K562 (cell line): Measurements from ENCODE around the gene CCL27. TPM values are rescaled to one million over a fixed set of nuclear protein-coding genes. Genes with fewer than 3 reads are reported as not detected.
A peak's percentile ranks its signal among the peaks of the same experiment; 100 is the strongest.

Source experiments
- ATAC-seq: fragments of 200-7000 bp; cut with Tn5 transposase; 3 replicates; pipeline ENCODE4 v1.9.1; 2020; ENCODE audit warnings: moderate library complexity
- BruUV-seq: library from RNA; stranded (reverse); fragments of 400-500 nt; replicated peaks from 2 replicates; lab custom pipeline; 2021; lab: Mats Ljungman, UMichigan
- CTCF ChIA-PET: fragments of 300-600 bp; formaldehyde crosslinking; extraction: SDS; loops from one replicate; lab custom pipeline; 2021; ENCODE audit warnings: low intra/inter-chr PET ratio; lab: Yijun Ruan, JAX
- POLR2A ChIA-PET: fragments of 300-600, 350-650 bp; sonication (Branson Sonifier 250); formaldehyde crosslinking; extraction: SDS; loops from one replicate; lab custom pipeline; 2021; ENCODE audit warnings: antibody characterized with exemption, inconsistent platforms; lab: Yijun Ruan, JAX
- DNase-seq, 4 experiments: peaks; one replicate each; pipeline versions ENCODE4 v3.0.0 to v3.0.0-alpha.2; 2011 to 2018; ENCODE audit warnings: low spot score in 3 of 4, mixed read lengths in 3 of 4; ENCODE audit errors: extremely low read depth in 1 of 4
- FAIRE-seq: peaks from 2 replicates; lab custom pipeline; 2011; peaks lifted over from hg19 to GRCh38; lab: Jason Lieb, UNC
- H2AFZ ChIP-seq: 2 replicates; pipeline ENCODE4 v1.6.0; 2011; ENCODE audit warnings: low read depth, low read length, control low read depth, inconsistent platforms
- H3K27ac ChIP-seq: fragments of 200-600 bp; 3 replicates; pipeline ENCODE4 v1.8.0; 2011; ENCODE audit warnings: low read depth, mild to moderate bottlenecking, control low read depth, inconsistent platforms, low read length, moderate library complexity, mixed read lengths; ENCODE audit errors: extremely low read depth
- H3K27me3 ChIP-seq, 2 experiments: fragments of 300-600 bp in 1 of 2; 2 replicates in 1 of 2; 3 replicates in 1 of 2; pipeline versions ENCODE4 v1.6.0 to v1.8.0; 2011; ENCODE audit warnings: inconsistent platforms in 2 of 2, low read length in 2 of 2, mild to moderate bottlenecking in 1 of 2, mixed read lengths in 1 of 2, moderate library complexity in 1 of 2; ENCODE audit not compliant: control insufficient read depth in 2 of 2, insufficient read depth in 2 of 2
- H3K36me3 ChIP-seq: fragments of 300-600 bp; 3 replicates; pipeline ENCODE4 v1.8.0; 2011; ENCODE audit warnings: mild to moderate bottlenecking, low read length, inconsistent platforms; ENCODE audit not compliant: control insufficient read depth, insufficient read depth
- H3K4me1 ChIP-seq, 2 experiments: fragments of 200-600 bp in 1 of 2; replicated peaks in 1 of 2; 2 replicates in 1 of 2; 3 replicates in 1 of 2; pipeline versions ENCODE4 v1.5.1 to v1.8.0; 2011; ENCODE audit warnings: inconsistent platforms in 2 of 2, low read length in 2 of 2, mild to moderate bottlenecking in 1 of 2, mixed read lengths in 1 of 2, moderate library complexity in 1 of 2; ENCODE audit not compliant: control insufficient read depth in 2 of 2, insufficient read depth in 2 of 2
- H3K4me2 ChIP-seq: 2 replicates; pipeline ENCODE4 v1.6.1; 2011; ENCODE audit warnings: low read length, control low read depth, inconsistent platforms, mixed read lengths; ENCODE audit not compliant: insufficient read depth
- H3K4me3 ChIP-seq: fragments of 200-600 bp; sonication (generic), shearing (Covaris generic); 2 replicates; pipeline ENCODE4 v1.5.1; 2016; ENCODE audit warnings: control low read depth, inconsistent platforms
- H3K79me2 ChIP-seq: fragments of 200-600 bp; 3 replicates; pipeline ENCODE4 v1.8.0; 2011; ENCODE audit warnings: low read length, inconsistent platforms; ENCODE audit not compliant: control insufficient read depth, insufficient read depth
- H3K9ac ChIP-seq, 2 experiments: 2 replicates each; pipeline versions ENCODE4 v1.6.0 to v1.6.1; 2011; ENCODE audit warnings: low read depth in 2 of 2, low read length in 2 of 2, control low read depth in 1 of 2, inconsistent platforms in 1 of 2, mild to moderate bottlenecking in 1 of 2, mixed read lengths in 1 of 2; ENCODE audit not compliant: insufficient read depth in 1 of 2
- H3K9me1 ChIP-seq: one replicate; pipeline ENCODE4 v1.6.0; 2011; ENCODE audit warnings: inconsistent platforms, mild to moderate bottlenecking, low read length, moderate library complexity; ENCODE audit not compliant: control insufficient read depth, insufficient read depth
- H3K9me3 ChIP-seq: replicated peaks from 2 replicates; pipeline ENCODE4 v1.5.1; 2011; ENCODE audit warnings: low read depth, low read length, inconsistent platforms; ENCODE audit not compliant: control insufficient read depth, insufficient read depth
- H4K20me1 ChIP-seq: replicated peaks from 2 replicates; pipeline ENCODE4 v1.6.1; 2011; ENCODE audit warnings: low read length, inconsistent platforms, mixed read lengths; ENCODE audit not compliant: control insufficient read depth, insufficient read depth
- CCNT2 ChIP-seq: IDR thresholded peaks from 2 replicates; pipeline ENCODE4 v1.6.1; 2011; ENCODE audit warnings: borderline replicate concordance, low read depth, mild to moderate bottlenecking, moderate library complexity, mixed read lengths, low read length; ENCODE audit not compliant: insufficient read length; ENCODE audit errors: extremely low read depth
- MYC ChIP-seq, 2 experiments: fragments of 250-450 bp in 1 of 2; sonication (Bioruptor Pico) in 1 of 2; IDR thresholded peaks; 2 replicates each; pipeline versions ENCODE4 v1.5.1 to v1.6.1; 2012 to 2021; ENCODE audit warnings: low read depth in 2 of 2, borderline replicate concordance in 1 of 2, improper control_type of control experiment in 1 of 2, low read length in 1 of 2, mild to moderate bottlenecking in 1 of 2, moderate library complexity in 1 of 2
- NFYB ChIP-seq: IDR thresholded peaks from 2 replicates; pipeline ENCODE4 v1.6.1; 2011; ENCODE audit warnings: mild to moderate bottlenecking, moderate library complexity; ENCODE audit not compliant: insufficient read length; ENCODE audit errors: extremely low read depth
- PHF8 ChIP-seq: fragments of 200-600 bp; sonication (generic); IDR thresholded peaks from 2 replicates; pipeline ENCODE4 v1.6.1; 2012; ENCODE audit warnings: mixed run types, mild to moderate bottlenecking, inconsistent platforms, low read length, moderate library complexity, borderline replicate concordance
- PTTG1 ChIP-seq: fragments of 450-650 bp; IDR thresholded peaks from 2 replicates; pipeline ENCODE4 v1.6.1; 2016; ENCODE audit warnings: low read depth, mild to moderate bottlenecking, missing genetic modification characterization, missing compliant biosample characterization
- TAF9B ChIP-seq: fragments of 450-650 bp; IDR thresholded peaks from 2 replicates; pipeline ENCODE4 v1.6.1; 2018; ENCODE audit warnings: mild to moderate bottlenecking; ENCODE audit not compliant: partially characterized antibody
- USF1 ChIP-seq: sonication (generic); formaldehyde crosslinking; IDR thresholded peaks from 2 replicates; pipeline ENCODE4 v1.9.0; 2022; ENCODE audit warnings: mild to moderate bottlenecking, missing genetic modification reagents
- ZC3H8 ChIP-seq: fragments of 450-650 bp; IDR thresholded peaks from 2 replicates; pipeline ENCODE4 v1.6.1; 2017
- ZNF143 ChIP-seq: sonication (generic); formaldehyde crosslinking; IDR thresholded peaks from 2 replicates; pipeline ENCODE4 v1.9.0; 2022; ENCODE audit warnings: mild to moderate bottlenecking, missing genetic modification reagents
- WGBS: fragments of 100-300 bp; shearing (Covaris generic); methylation state at CpG from one replicate; pipeline ENCODE4 v1.1.6; 2016; ENCODE audit warnings: low coverage, mixed read lengths; ENCODE audit not compliant: insufficient coverage; ENCODE audit errors: missing lambda C conversion rate; 5-methylcytosine and 5-hydroxymethylcytosine counted together
- in situ Hi-C: fragments of 300-500 bp; cut with MboI; formaldehyde crosslinking; loops from 4 replicates; pipeline ENCODE4 v1.15.0; 2018; ENCODE audit warnings: inconsistent platforms, mixed read lengths
- intact Hi-C: fragments of 100-400 bp; cut with micrococcal nuclease; formaldehyde crosslinking; loops from 2 replicates; pipeline ENCODE4 v1.14.2; 2022
- polyA plus RNA-seq, 8 experiments: library from polyadenylated mRNA; depleted of rRNA in 4 of 8; stranded (reverse) in 5 of 8; unstranded in 3 of 8; fragments of >200 nt; fragmentation: Nextera tagmentation in 2 of 8; fragmentation: Illumina TruSeq in 1 of 8; extraction: Ambion mirVana in 2 of 8; extraction: Trizol in 1 of 8; gene quantifications; 2 replicates each; pipeline versions ENCODE4 v1.2.1 to v1.2.3, GENCODE V29; 2011 to 2014; ENCODE audit warnings: inconsistent platforms in 1 of 8, missing spikeins in 1 of 8
- total RNA-seq, 7 experiments: library from RNA; depleted of rRNA in 6 of 7; stranded (reverse); fragments of >200 nt in 6 of 7; fragmentation: Illumina TruSeq in 2 of 7; extraction: Trizol in 2 of 7; gene quantifications; 2 replicates each; pipeline versions ENCODE4 v1.2.1 to v1.2.3, GENCODE V29; 2011 to 2021; ENCODE audit warnings: low replicate concordance in 1 of 7

The CCL27 gene
- total and polyA plus RNA-seq, 9 of the 15 experiments (the other 6 are each of a cell fraction or from before 2014, with no cell fraction given) = 0.10 to 0.53 (median 0.27) TPM; not detected in 5

GRCh38 chr9:34651876-34652601 lies 10.4 kb downstream of the CCL27 start, which contains the start of gene IL11RA (continued):
- TF ChIP-seq PTTG1 (tag) (no peak), NFYB (peak; percentile 67)
- TF ChIP-seq, all 486 proteins: peak for 89

- H3K4me2 ChIP-seq = peak overlapping the region; percentile 98
- H3K9ac ChIP-seq = peak overlapping the region; percentile 33 to 87; a peak in 3 of 4 replicates
- ATAC-seq = no peak
These were observed 11.1 kb downstream of the CCL27 start for GRCh38 chr9:34651321-34651720.

More at GRCh38 chr9:34651321-34651720, 11.1 kb downstream of the CCL27 start:
- in situ Hi-C loops (no loop called here), intact Hi-C loops (no loop called here)
- ChIA-PET POLR2A (interaction anchor here (0.6 to 2.6 kb wide), 7 partner anchors 9 to 117 kb away, joined by 3 to 13 read pairs (median 4); partner anchors contain the start of genes DCTN3 and SIGMAR1), CTCF (no interaction called here)
- peak overlapping the region; percentile 72 for H3K27ac ChIP-seq
- no peak overlapping the region for H2AFZ ChIP-seq
- H3K9me3 ChIP-seq = no peaks in the 10 kb centered on the region
- DNase-seq (no peak), FAIRE-seq (no peak)
- peaks cover 21% of the 10 kb centered on the region for H3K79me2 ChIP-seq
- peaks cover 40 to 60% of the 10 kb centered on the region in 2 experiments for H3K4me1 ChIP-seq
- BruUV-seq = TSS peak; percentile 94
- H3K9me1 ChIP-seq = peaks cover 7% of the 10 kb centered on the region
- peak overlapping the region; percentile 34 for H3K4me3 ChIP-seq
- no peaks in the 10 kb centered on the region for H4K20me1 ChIP-seq
- 30% methylated on average over 3 of the region's 4 CpGs for WGBS
- H3K36me3 ChIP-seq = peaks cover 27% of the 10 kb centered on the region; the same call in 2 of the 3 replicates
- TF ChIP-seq MYC (IDR thresholded peaks at IDR 0.05; ENCODE audit: low read depth, low read length) = no peak
- no peak for TF ChIP-seq MYC (CRISPR knock-in tag; IDR thresholded peaks at IDR 0.05; ENCODE audit: borderline replicate concordance, low read depth)
- no peak for TF ChIP-seq CCNT2
- no peak for TF ChIP-seq TAF9B
- no peak for TF ChIP-seq USF1 (CRISPR knock-in tag)
- TF ChIP-seq PHF8 = no peak
- no peak for TF ChIP-seq ZC3H8
- no peak for TF ChIP-seq ZNF143 (CRISPR knock-in tag)
- no peaks in the 10 kb centered on the region for H3K27me3 ChIP-seq
